CD4-positive, alpha-beta T cell treated with Interleukin-10 for 1 hour (primary cell): ENCODE results near the gene MLF2.
A peak's percentile ranks its signal among the peaks of the same experiment; 100 is the strongest.

Experiments used
- DNase-seq: peaks from one replicate; pipeline ENCODE4 v3.0.0-alpha.2; 2020

The MLF2 gene

GRCh38 chr12:6778217-6778573, 25.3 kb upstream of the MLF2 start:
- DNase-seq, result no peak

GRCh38 chr12:6777386-6777785, 24.4 kb upstream of the MLF2 start:
- DNase-seq, result no peak

- no peak for DNase-seq
Observed at GRCh38 chr12:6775185-6776174, 22.5 kb upstream of the MLF2 start.

GRCh38 chr12:6774499-6775062, 21.6 kb upstream of the MLF2 start:
- peak; percentile 81 for DNase-seq

- no peak for DNase-seq
Observed at GRCh38 chr12:6773590-6774351, 20.8 kb upstream of the MLF2 start.

- DNase-seq, result no peak
Observed at GRCh38 chr12:6772726-6773589, 20.0 kb upstream of the MLF2 start.

GRCh38 chr12:6772331-6772695, 19.4 kb upstream of the MLF2 start, which contains the start of gene LAG3:
LAG3 (plus strand) TSS chr12:6772520; CDS start chr12:6772853, 333 bp downstream.
- peak; percentile 57 for DNase-seq

- no peak for DNase-seq
Observed at GRCh38 chr12:6771509-6772330, 18.8 kb upstream of the MLF2 start.

- no peak for DNase-seq
Observed at GRCh38 chr12:6771091-6771495, 18.2 kb upstream of the MLF2 start.

- DNase-seq, result no peak
Observed at GRCh38 chr12:6770600-6770999, 17.7 kb upstream of the MLF2 start.

- no peak for DNase-seq
Observed at GRCh38 chr12:6770094-6770493, 17.2 kb upstream of the MLF2 start.

GRCh38 chr12:6769666-6770065, 16.7 kb upstream of the MLF2 start:
- no peak for DNase-seq

- no peak for DNase-seq
Observed at GRCh38 chr12:6768990-6769389, 16.0 kb upstream of the MLF2 start.

- DNase-seq, result no peak
Observed at GRCh38 chr12:6768437-6768914, 15.5 kb upstream of the MLF2 start.

- DNase-seq, result no peak
Observed at GRCh38 chr12:6767353-6768319, 14.7 kb upstream of the MLF2 start.

GRCh38 chr12:6766651-6767349, 13.9 kb upstream of the MLF2 start:
- peak; percentile 55 for DNase-seq

- no peak for DNase-seq
Observed at GRCh38 chr12:6765634-6766581, 13.0 kb upstream of the MLF2 start, which contains the start of gene PTMS. PTMS (plus strand) TSS chr12:6766363; CDS start chr12:6766706, 343 bp downstream.

GRCh38 chr12:6765048-6765633, 12.2 kb upstream of the MLF2 start:
- DNase-seq, result no peak
